Osteocyte (in vitro differentiated cells): ENCODE measurements around the gene SCFD2. TPM values are rescaled to one million over a fixed set of nuclear protein-coding genes. Genes with fewer than 3 reads are reported as not detected.

Source experiments
- DNase-seq: peaks from one replicate; pipeline ENCODE4 v3.0.0; 2021; ENCODE audit warnings: mixed read lengths; ENCODE audit not compliant: unreplicated experiment; ENCODE audit errors: extremely low spot score
- H3K27ac Mint-ChIP-seq: one replicate; pipeline ENCODE4 v1.8.0; 2021; ENCODE audit warnings: mild to moderate bottlenecking, mixed read lengths; ENCODE audit not compliant: unreplicated experiment
- H3K27me3 Mint-ChIP-seq: one replicate; pipeline ENCODE4 v1.8.0; 2021; ENCODE audit warnings: mixed read lengths; ENCODE audit not compliant: unreplicated experiment
- H3K36me3 Mint-ChIP-seq: one replicate; pipeline ENCODE4 v1.8.0; 2021; ENCODE audit warnings: mixed read lengths; ENCODE audit not compliant: unreplicated experiment
- H3K4me1 Mint-ChIP-seq: one replicate; pipeline ENCODE4 v1.8.0; 2021; ENCODE audit warnings: mixed read lengths; ENCODE audit not compliant: unreplicated experiment
- H3K4me3 Mint-ChIP-seq: one replicate; pipeline ENCODE4 v1.8.0; 2021; ENCODE audit warnings: mild to moderate bottlenecking, moderate library complexity, mixed read lengths; ENCODE audit not compliant: unreplicated experiment
- H3K9me3 Mint-ChIP-seq: one replicate; pipeline ENCODE4 v1.8.0; 2021; ENCODE audit warnings: mixed read lengths; ENCODE audit not compliant: unreplicated experiment
- CTCF ChIP-seq: fragments of 200-600 bp; sonication (generic); IDR thresholded peaks from 2 replicates; pipeline ENCODE4 v1.5.0; 2021; ENCODE audit warnings: antibody characterized with exemption, mild to moderate bottlenecking, moderate library complexity
- total RNA-seq: library from RNA; stranded (reverse); gene quantifications from 2 replicates; pipeline ENCODE4 v1.2.1, GENCODE V29; 2021

The SCFD2 gene
- total RNA-seq, 1 donor from 2014 or later, result 14.0 TPM

- no peak for DNase-seq
- Mint-ChIP-seq H3K4me1 (peaks cover 24% of the 10 kb centered on the region), H3K27me3 (no peaks in the 10 kb centered on the region), H3K4me3 (peak overlapping the region; percentile 56), H3K27ac (peak overlapping the region; percentile 70), H3K36me3 (no peaks in the 10 kb centered on the region), H3K9me3 (no peaks in the 10 kb centered on the region)
- TF ChIP-seq CTCF, result no peak
Observed at GRCh38 chr4:53195815-53196661, 169.8 kb downstream of the SCFD2 start.

GRCh38 chr4:53194727-53195126 lies 171.1 kb downstream of the SCFD2 start:
- no peak for DNase-seq
- no peaks in the 10 kb centered on the region for H3K9me3 Mint-ChIP-seq
- no peak overlapping the region for H3K4me3 Mint-ChIP-seq
- H3K36me3 Mint-ChIP-seq, result no peaks in the 10 kb centered on the region
- H3K4me1 Mint-ChIP-seq, result peaks cover 30% of the 10 kb centered on the region
- H3K27ac Mint-ChIP-seq, result no peak overlapping the region
- no peak for TF ChIP-seq CTCF
- H3K27me3 Mint-ChIP-seq, result no peaks in the 10 kb centered on the region

GRCh38 chr4:53193111-53193510 lies 172.8 kb downstream of the SCFD2 start:
- no peaks in the 10 kb centered on the region for H3K9me3 Mint-ChIP-seq
- no peaks in the 10 kb centered on the region for H3K36me3 Mint-ChIP-seq
- H3K4me3 Mint-ChIP-seq, result no peak overlapping the region
- H3K27ac Mint-ChIP-seq, result no peak overlapping the region
- no peak for DNase-seq
- no peak for TF ChIP-seq CTCF
- H3K4me1 Mint-ChIP-seq, result peaks cover 45% of the 10 kb centered on the region
- no peaks in the 10 kb centered on the region for H3K27me3 Mint-ChIP-seq

GRCh38 chr4:53192496-53192895 lies 173.4 kb downstream of the SCFD2 start:
- H3K36me3 Mint-ChIP-seq, result no peaks in the 10 kb centered on the region
- peaks cover 46% of the 10 kb centered on the region for H3K4me1 Mint-ChIP-seq
- no peak for DNase-seq
- no peak for TF ChIP-seq CTCF
- H3K27ac Mint-ChIP-seq, result no peak overlapping the region
- H3K27me3 Mint-ChIP-seq, result no peaks in the 10 kb centered on the region
- no peaks in the 10 kb centered on the region for H3K9me3 Mint-ChIP-seq
- H3K4me3 Mint-ChIP-seq, result no peak overlapping the region

- no peak for TF ChIP-seq CTCF
- Mint-ChIP-seq H3K4me1 (peaks cover 45% of the 10 kb centered on the region), H3K36me3 (no peaks in the 10 kb centered on the region), H3K4me3 (no peak overlapping the region), H3K27me3 (no peaks in the 10 kb centered on the region), H3K27ac (no peak overlapping the region), H3K9me3 (no peaks in the 10 kb centered on the region)
- DNase-seq, result no peak
Observed at GRCh38 chr4:53191997-53192396, 173.9 kb downstream of the SCFD2 start.
